ENCODE measurements around the gene DNAL1.

Gene DNAL1

DNA sequence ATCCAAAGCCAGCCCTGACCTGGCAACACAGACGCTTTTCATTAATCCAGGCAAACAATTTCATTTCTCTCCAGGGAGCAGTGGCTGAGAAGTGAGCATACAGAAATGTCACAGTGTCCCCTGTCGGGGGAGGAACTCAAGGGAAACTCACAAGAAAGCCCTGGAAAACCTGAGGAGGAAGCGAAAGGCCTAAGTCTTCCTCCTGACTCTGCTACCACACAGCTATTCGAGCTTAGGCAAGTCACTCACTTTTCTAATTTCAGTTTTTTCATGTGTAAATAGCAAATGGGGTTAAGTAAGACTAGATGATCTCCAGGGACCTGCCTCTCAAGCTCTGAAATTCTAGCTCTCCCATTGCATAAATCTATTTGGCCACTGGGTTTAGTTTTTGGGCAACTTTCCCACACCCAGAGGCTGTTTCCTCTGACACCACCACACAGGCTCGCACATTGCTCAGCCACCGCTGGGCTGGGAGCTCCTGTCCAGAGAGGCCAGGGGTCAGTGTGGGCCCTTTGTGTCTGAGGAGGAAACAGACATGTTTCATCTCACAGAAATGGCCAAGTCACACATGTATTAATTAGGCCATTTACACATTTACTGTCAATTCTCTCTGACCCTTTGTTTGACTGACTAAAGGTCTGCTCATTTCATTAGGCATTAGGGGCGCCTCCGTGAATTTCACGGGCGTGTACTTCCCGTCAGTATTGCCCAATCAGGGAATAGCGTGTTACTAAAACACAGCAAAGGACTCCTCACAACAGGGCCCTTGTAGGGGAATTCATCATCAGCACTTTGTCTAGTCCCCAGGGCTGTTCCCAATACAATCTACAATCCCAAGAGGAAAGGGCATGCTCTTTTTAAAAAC lies 79.2 kb downstream of the DNAL1 start:
- DNase-seq (ENCODE audit: extremely low spot score): no peak
- CTCF ChIA-PET: no interaction called here
- TF ChIP-seq ARNT (IDR thresholded peaks at IDR 0.05): no peak
- TF ChIP-seq ELF4 (IDR thresholded peaks at IDR 0.05): no peak
- TF ChIP-seq HDGF (IDR thresholded peaks at IDR 0.05; ENCODE audit: borderline replicate concordance): no peak
- TF ChIP-seq SUZ12 (IDR thresholded peaks at IDR 0.05): no peak
- POLR2A ChIA-PET: interaction anchor here (2.0 kb wide), 1 partner anchor 11 kb away, joined by 6 read pairs; no protein-coding TSS in a partner anchor

DNA sequence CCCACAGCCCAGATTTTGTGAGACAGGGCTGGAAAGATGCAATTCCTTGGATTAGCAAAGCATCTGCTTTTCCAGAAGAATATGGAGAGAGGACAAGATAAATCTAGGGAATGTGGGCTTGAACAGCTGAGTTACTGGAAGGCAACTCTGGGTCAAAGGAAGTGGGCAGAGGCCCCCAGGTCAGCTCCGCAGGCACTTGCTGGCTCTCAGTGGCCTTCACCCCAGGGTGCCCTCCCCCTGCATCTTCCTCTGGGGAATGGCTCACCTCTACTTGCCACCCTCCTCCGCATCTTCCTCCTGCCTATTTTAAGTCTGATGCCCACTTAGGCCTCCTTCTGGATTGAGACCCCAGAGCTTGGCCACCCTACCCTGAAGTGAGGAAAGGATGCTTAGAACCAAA lies 79.9 kb downstream of the DNAL1 start:
- DNase-seq (ENCODE audit: extremely low spot score): no peak
- TF ChIP-seq BHLHE40 (IDR thresholded peaks at IDR 0.05; ENCODE audit: borderline replicate concordance) (no peak), FOXM1 (IDR thresholded peaks at IDR 0.05; ENCODE audit: borderline replicate concordance) (no peak), CTBP1 (IDR thresholded peaks at IDR 0.05; ENCODE audit: borderline replicate concordance) (no peak)
- TF ChIP-seq, protein P1, sequence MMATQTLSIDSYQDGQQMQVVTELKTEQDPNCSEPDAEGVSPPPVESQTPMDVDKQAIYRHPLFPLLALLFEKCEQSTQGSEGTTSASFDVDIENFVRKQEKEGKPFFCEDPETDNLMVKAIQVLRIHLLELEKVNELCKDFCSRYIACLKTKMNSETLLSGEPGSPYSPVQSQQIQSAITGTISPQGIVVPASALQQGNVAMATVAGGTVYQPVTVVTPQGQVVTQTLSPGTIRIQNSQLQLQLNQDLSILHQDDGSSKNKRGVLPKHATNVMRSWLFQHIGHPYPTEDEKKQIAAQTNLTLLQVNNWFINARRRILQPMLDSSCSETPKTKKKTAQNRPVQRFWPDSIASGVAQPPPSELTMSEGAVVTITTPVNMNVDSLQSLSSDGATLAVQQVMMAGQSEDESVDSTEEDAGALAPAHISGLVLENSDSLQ (IDR thresholded peaks at IDR 0.05): no peak
- POLR2A ChIA-PET: interaction anchor here (2.0 kb wide), 1 partner anchor 12 kb away, joined by 6 read pairs; no protein-coding TSS in a partner anchor
- CTCF ChIA-PET: interaction anchor here (1.2 kb wide), 1 partner anchor 100 kb away, joined by 3 read pairs; no protein-coding TSS in a partner anchor

DNA sequence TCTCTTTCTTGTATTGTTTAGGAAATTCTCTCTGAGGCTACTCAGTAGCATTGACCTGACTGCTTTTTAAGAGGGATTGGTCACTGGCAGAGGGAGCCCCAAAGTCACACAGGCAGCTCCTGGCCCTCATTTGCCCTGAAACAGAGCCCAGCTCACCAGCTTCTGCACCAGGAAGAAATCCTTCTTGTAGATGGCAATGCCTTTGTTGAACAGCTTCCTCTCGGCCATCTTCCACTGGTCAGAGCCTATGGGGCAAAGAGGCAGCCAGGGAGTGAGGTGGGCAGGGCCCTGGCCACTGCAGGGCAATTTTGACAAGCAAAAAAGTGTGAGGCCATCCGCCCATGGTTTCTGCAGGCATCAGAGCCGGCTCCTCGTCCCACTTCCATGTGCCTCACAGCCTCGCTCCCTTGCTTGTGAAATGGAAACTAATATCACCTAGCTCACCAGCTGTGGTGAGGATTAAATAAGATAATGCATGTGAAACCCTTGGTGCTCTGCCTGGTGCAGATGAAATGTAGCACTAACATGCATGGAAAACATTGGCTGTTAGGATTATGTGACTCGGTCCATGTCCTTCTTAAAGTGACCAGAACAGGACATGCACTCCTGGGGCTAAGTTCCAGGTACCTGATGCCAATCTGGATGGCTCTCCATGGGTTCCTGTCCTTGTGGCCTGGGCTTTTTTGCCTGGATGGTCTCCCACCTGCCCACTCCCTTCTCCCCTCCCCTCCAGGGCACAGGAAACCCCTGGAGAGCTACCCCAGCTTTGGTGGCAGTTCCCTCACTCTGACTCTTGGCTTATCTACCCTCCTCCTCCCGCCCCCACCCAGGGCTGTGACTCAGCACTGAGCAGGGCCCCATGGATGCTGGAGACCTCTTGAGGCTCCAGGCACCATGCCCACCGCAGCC lies 80.6 kb downstream of the DNAL1 start:
- no peak for TF ChIP-seq ARNT (IDR thresholded peaks at IDR 0.05)
- TF ChIP-seq NFRKB (IDR thresholded peaks at IDR 0.05): no peak
- no peak for TF ChIP-seq SP1 (IDR thresholded peaks at IDR 0.05)
- no peak for TF ChIP-seq FOXA1 (IDR thresholded peaks at IDR 0.05)
- TF ChIP-seq SUZ12 (IDR thresholded peaks at IDR 0.05): no peak
- no peak for TF ChIP-seq L3MBTL2 (conservative IDR thresholded peaks at IDR 0.05)
- no peak for TF ChIP-seq TARDBP (IDR thresholded peaks at IDR 0.05)
- TF ChIP-seq CTBP1 (IDR thresholded peaks at IDR 0.05; ENCODE audit: borderline replicate concordance): no peak
- TF ChIP-seq HDGF (IDR thresholded peaks at IDR 0.05; ENCODE audit: borderline replicate concordance): no peak
- TF ChIP-seq, protein P1 (IDR thresholded peaks at IDR 0.05): no peak
- TF ChIP-seq ZNF384 (IDR thresholded peaks at IDR 0.05): no peak
- ChIA-PET POLR2A (no interaction called here), CTCF (interaction anchor here (1.2 kb wide), 1 partner anchor 100 kb away, joined by 3 read pairs; no protein-coding TSS in a partner anchor)
- DNase-seq (ENCODE audit: extremely low spot score): no peak

DNA sequence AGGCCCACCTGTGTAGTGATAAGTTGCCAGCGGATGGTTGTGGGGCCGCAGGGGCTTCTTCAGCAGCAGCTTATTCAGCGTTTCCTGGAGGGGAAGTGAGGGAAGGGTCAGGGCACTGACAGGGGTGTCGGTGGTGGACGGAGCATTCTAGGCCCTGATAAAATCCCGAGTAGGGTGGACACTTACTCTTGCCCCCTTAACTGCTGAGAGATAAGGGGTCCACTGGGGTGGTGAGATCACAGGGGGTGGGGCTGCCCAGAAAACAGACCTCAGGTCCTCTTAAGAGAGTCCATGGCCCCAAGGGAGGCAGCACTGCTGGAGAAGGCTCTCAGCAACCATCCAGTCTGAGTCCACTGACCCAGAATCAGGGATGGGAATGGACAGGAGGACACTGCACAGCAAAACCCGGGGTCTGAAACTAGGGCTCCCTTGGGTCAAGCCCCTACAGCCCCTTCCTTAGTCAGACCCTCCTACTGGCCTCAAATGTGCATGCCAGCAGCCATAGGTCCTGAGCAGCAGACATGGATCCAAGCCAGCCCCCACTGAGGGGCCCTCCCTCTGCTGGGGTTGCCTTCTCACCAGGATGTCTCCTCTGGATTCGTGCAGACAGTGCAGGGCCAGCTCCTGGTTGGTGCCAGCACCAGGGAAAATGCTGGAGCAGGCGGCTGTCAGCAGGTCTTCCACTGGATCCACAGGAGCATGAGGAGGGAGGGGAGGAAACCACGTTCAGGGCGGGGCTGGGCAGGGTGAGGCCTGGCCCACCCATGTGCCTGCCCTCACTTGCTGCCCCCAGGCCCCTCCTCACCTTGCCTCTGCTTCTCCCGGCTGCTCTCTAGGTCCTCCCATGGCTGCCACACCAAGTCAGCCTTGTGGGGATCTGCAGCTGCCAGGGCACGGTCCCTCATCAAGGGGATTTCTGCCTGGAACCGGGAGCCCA lies 81.5 kb downstream of the DNAL1 start:
- TF ChIP-seq ZNF384 (IDR thresholded peaks at IDR 0.05): no peak
- DNase-seq (ENCODE audit: extremely low spot score): no peak
- ChIA-PET POLR2A (no interaction called here), CTCF (interaction anchor here (3.0 kb wide), 1 partner anchor 32 kb away, joined by 14 read pairs; no protein-coding TSS in a partner anchor)

DNA sequence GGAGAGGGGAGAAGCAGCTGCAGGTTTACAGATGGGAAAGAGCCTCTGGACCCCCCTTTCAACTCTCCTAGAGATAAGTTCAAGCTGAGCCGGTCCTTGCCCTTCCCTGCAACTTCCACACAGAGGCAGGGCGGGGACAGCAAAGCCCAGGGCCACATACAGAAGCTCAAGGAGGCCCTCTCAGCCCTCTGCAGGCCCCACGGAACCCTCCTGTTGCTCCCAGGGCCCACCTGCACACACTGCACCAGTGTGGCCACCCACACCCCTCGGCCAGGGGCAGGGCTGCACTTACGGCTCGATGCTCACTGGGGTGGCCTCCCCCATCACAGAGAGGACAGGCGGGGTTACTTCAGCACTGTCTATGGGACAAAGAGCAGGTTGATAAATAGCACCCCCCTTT lies 82.4 kb downstream of the DNAL1 start:
- POLR2A ChIA-PET: no interaction called here
- no peak for DNase-seq (ENCODE audit: extremely low spot score)
- CTCF ChIA-PET: interaction anchor here (0.7 to 3.0 kb wide), 4 partner anchors 10 to 45 kb away, joined by 3 to 14 read pairs (median 3); no protein-coding TSS in a partner anchor
- TF ChIP-seq FOXK2 (IDR thresholded peaks at IDR 0.05): no peak
- no peak for TF ChIP-seq BHLHE40 (IDR thresholded peaks at IDR 0.05; ENCODE audit: borderline replicate concordance)
- TF ChIP-seq SP1 (IDR thresholded peaks at IDR 0.05): no peak
- TF ChIP-seq LEF1 (IDR thresholded peaks at IDR 0.05; ENCODE audit: borderline replicate concordance): no peak
- TF ChIP-seq HDGF (IDR thresholded peaks at IDR 0.05; ENCODE audit: borderline replicate concordance): no peak
- no peak for TF ChIP-seq ARNT (IDR thresholded peaks at IDR 0.05)
- TF ChIP-seq L3MBTL2 (conservative IDR thresholded peaks at IDR 0.05): no peak
- TF ChIP-seq NFRKB (IDR thresholded peaks at IDR 0.05): no peak
- no peak for TF ChIP-seq SUZ12 (IDR thresholded peaks at IDR 0.05)

DNA sequence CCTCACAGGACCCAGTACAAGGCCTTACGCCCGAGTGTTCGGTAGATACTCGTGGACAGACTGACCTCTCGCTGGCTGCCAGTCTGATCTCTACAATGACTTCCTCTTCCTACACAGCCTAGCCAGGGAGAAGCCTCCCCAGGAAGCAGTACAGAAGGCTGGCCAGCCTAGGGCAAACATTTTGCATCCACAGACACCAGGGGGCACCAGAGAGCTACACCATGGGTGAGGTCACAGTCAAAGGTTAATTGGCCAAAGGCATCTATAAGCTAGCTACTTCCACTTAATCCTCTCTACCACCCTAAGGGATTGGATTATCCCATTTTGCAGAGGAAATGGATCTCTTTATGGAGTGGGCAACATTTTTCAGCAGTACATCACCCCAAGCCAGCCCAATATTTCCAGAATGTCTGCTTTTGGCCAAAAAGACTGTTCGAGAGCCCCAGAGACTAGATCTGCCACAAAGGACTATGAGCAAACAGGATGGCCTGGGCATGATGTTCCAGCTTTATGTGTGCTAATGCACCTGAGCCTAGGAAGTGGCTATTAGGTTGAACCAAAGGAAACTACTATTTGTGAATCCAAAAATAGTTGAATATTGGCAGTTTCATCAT lies 84.0 kb downstream of the DNAL1 start:
- TF ChIP-seq SUZ12 (IDR thresholded peaks at IDR 0.05) (no peak), CTBP1 (IDR thresholded peaks at IDR 0.05; ENCODE audit: borderline replicate concordance) (no peak), LEF1 (IDR thresholded peaks at IDR 0.05; ENCODE audit: borderline replicate concordance) (no peak), ZNF384 (IDR thresholded peaks at IDR 0.05) (no peak), L3MBTL2 (conservative IDR thresholded peaks at IDR 0.05) (no peak), ARNT (IDR thresholded peaks at IDR 0.05) (no peak), FOXK2 (IDR thresholded peaks at IDR 0.05) (no peak), BHLHE40 (IDR thresholded peaks at IDR 0.05; ENCODE audit: borderline replicate concordance) (no peak), FOXA1 (IDR thresholded peaks at IDR 0.05) (no peak)
- TF ChIP-seq, protein P1 (IDR thresholded peaks at IDR 0.05): no peak
- POLR2A ChIA-PET: interaction anchor here (1.0 to 1.9 kb wide), 4 partner anchors 30 to 158 kb away, joined by 3 to 10 read pairs (median 6); partner anchors contain the start of genes PTGR2 and ZNF410
- peak; percentile 83 for DNase-seq (ENCODE audit: extremely low spot score)
- CTCF ChIA-PET: interaction anchor here (0.6 to 3.0 kb wide), 25 partner anchors 9 to 321 kb away, joined by 3 to 14 read pairs (median 4); a partner anchor contains a TSS
